B cell (primary cell): Measurements from ENCODE around the gene DLG2. TPM values are rescaled to one million over a fixed set of nuclear protein-coding genes. Genes with fewer than 3 reads are reported as not detected.

ENCODE experiments used
- ATAC-seq: fragments of 200-7000 bp; cut with Tn5 transposase; one replicate; pipeline ENCODE4 v1.10.0; 2021; ENCODE audit warnings: low read depth, mild to moderate bottlenecking, moderate number of reproducible peaks, moderate library complexity
- CTCF ChIA-PET: fragments of 350-600 bp; sonication (Branson Sonifier 250); formaldehyde crosslinking; loops from one replicate; lab custom pipeline; 2021; ENCODE audit warnings: antibody characterized with exemption, inconsistent platforms; lab: Charles Lee
- POLR2A ChIA-PET: fragments of 350-600 bp; sonication (Branson Sonifier 250); formaldehyde crosslinking; loops from one replicate; lab custom pipeline; 2021; ENCODE audit warnings: antibody characterized with exemption; lab: Charles Lee
- DNase-seq: peaks from one replicate; pipeline ENCODE4 v3.0.0; 2013
- H2AFZ ChIP-seq: 2 replicates; pipeline ENCODE4 v1.6.1; 2012; ENCODE audit warnings: mild to moderate bottlenecking, low read depth, low read length; ENCODE audit not compliant: insufficient read depth, poor library complexity, severe bottlenecking
- H3K27ac ChIP-seq, 2 donors: 1 replicate in 1 of 2; 2 replicates in 1 of 2; pipeline ENCODE4 v1.5.1; 2012 to 2013; ENCODE audit warnings: low read length in 2 of 2, mild to moderate bottlenecking in 2 of 2, moderate library complexity in 1 of 2
- H3K27me3 ChIP-seq, 4 experiments: fragments of 200-600 bp in 1 of 4; sonication (generic) in 1 of 4; replicated peaks in 1 of 4; 1 replicate in 2 of 4; 2 replicates in 2 of 4; pipeline versions ENCODE4 v1.6.1 to v1.7.0; 2013 to 2016; ENCODE audit warnings: low read length in 3 of 4, mild to moderate bottlenecking in 2 of 4, mixed read lengths in 1 of 4, moderate library complexity in 1 of 4; ENCODE audit not compliant: insufficient read depth in 4 of 4, control insufficient read depth in 3 of 4; ENCODE audit errors: control extremely low read depth in 1 of 4
- H3K36me3 ChIP-seq, 2 experiments: replicated peaks in 1 of 2; 1 replicate in 1 of 2; 2 replicates in 1 of 2; pipeline versions ENCODE4 v1.6.1 to v1.7.1; 2013; ENCODE audit warnings: low read length in 1 of 2; ENCODE audit not compliant: insufficient read depth in 2 of 2, control insufficient read depth in 1 of 2; ENCODE audit errors: control extremely low read depth in 1 of 2, extremely low read depth in 1 of 2
- H3K4me1 ChIP-seq, 2 donors: fragments of 200-600 bp in 1 of 2; sonication (generic) in 1 of 2; 1 replicate in 1 of 2; 2 replicates in 1 of 2; pipeline versions ENCODE4 v1.5.1 to v1.6.1; 2013 to 2017; ENCODE audit warnings: low read length in 2 of 2; ENCODE audit not compliant: control insufficient read depth in 2 of 2, insufficient read depth in 2 of 2
- H3K4me2 ChIP-seq: replicated peaks from 2 replicates; pipeline ENCODE3; 2012; ENCODE audit warnings: mild to moderate bottlenecking, low read depth, low read length; ENCODE audit not compliant: poor library complexity, severe bottlenecking
- H3K4me3 ChIP-seq, 5 experiments: fragments of 200-600 bp in 1 of 5; sonication (generic) in 1 of 5; 1 replicate in 3 of 5; 2 replicates in 2 of 5; pipeline versions ENCODE4 v1.5.1 to v1.7.0; 2011 to 2016; ENCODE audit warnings: low read length in 4 of 5, mild to moderate bottlenecking in 4 of 5, low read depth in 2 of 5, control low read depth in 1 of 5, moderate library complexity in 1 of 5; ENCODE audit not compliant: insufficient read depth in 1 of 5; ENCODE audit errors: control extremely low read depth in 1 of 5, extremely low read depth in 1 of 5
- H3K79me2 ChIP-seq: fragments of 200-600 bp; sonication (generic); one replicate; pipeline ENCODE4 v1.6.0; 2016; ENCODE audit warnings: low read length; ENCODE audit not compliant: control insufficient read depth, insufficient read depth
- H3K9ac ChIP-seq: fragments of 200-600 bp; sonication (generic); 2 replicates; pipeline ENCODE4 v1.6.1; 2017; ENCODE audit warnings: mild to moderate bottlenecking, low read length, moderate library complexity
- H3K9me3 ChIP-seq, 3 donors: one replicate each; pipeline versions ENCODE4 v1.6.1 to v1.7.1; 2013; ENCODE audit warnings: low read length in 2 of 3; ENCODE audit not compliant: control insufficient read depth in 2 of 3, insufficient read depth in 1 of 3; ENCODE audit errors: control extremely low read depth in 1 of 3
- H4K20me1 ChIP-seq: 2 replicates; pipeline ENCODE4 v1.6.0; 2012; ENCODE audit warnings: mild to moderate bottlenecking, low read length; ENCODE audit not compliant: insufficient read depth, control insufficient read depth, poor library complexity, severe bottlenecking
- H3K27ac Mint-ChIP-seq: one replicate; pipeline ENCODE4 v1.8.0; 2021; ENCODE audit warnings: mixed read lengths
- H3K27me3 Mint-ChIP-seq: one replicate; pipeline ENCODE4 v1.8.0; 2021; ENCODE audit warnings: mixed read lengths
- H3K4me1 Mint-ChIP-seq: one replicate; pipeline ENCODE4 v1.8.0; 2021; ENCODE audit warnings: mixed read lengths
- H3K4me3 Mint-ChIP-seq: one replicate; pipeline ENCODE4 v1.8.0; 2021; ENCODE audit warnings: mixed read lengths
- H3K9me3 Mint-ChIP-seq: one replicate; pipeline ENCODE4 v1.8.0; 2022; ENCODE audit warnings: mixed read lengths; ENCODE audit not compliant: insufficient read depth
- CTCF ChIP-seq: fragments of 200-600 bp; IDR thresholded peaks from one replicate; pipeline ENCODE4 v1.8.0; 2022; ENCODE audit warnings: antibody characterized with exemption, mild to moderate bottlenecking
- EZH2 ChIP-seq: IDR thresholded peaks from 2 replicates; pipeline ENCODE4 v1.6.1; 2012; ENCODE audit warnings: borderline replicate concordance, low read depth, mild to moderate bottlenecking, moderate library complexity, low read length; ENCODE audit not compliant: insufficient read depth, poor library complexity, severe bottlenecking
- WGBS: methylation state at CpG from one replicate; pipeline ENCODE4 v1.1.5; 2013; ENCODE audit warnings: missing lambda C conversion rate; ENCODE audit not compliant: insufficient coverage; 5-methylcytosine and 5-hydroxymethylcytosine counted together
- intact Hi-C: fragments of 100-400 bp; cut with micrococcal nuclease; formaldehyde crosslinking; loops from one replicate; pipeline ENCODE4 v1.10.0; 2022
- polyA plus RNA-seq: library from polyadenylated mRNA; depleted of rRNA; stranded (reverse); fragments of >200 nt; gene quantifications from 2 replicates; pipeline ENCODE4 v1.2.3, GENCODE V29; 2012
- total RNA-seq, 2 donors: library from RNA; stranded (reverse); fragments of 120-200 nt in 1 of 2; gene quantifications; 1 replicate in 1 of 2; 2 replicates in 1 of 2; pipeline versions ENCODE4 v1.2.3 to v1.2.4, GENCODE V29; 2013 to 2022

The DLG2 gene
- total and polyA plus RNA-seq, 2 donors (not counting 1 experiment from before 2014, with no cell fraction given) = 0.54 to 5.4 TPM

DNA sequence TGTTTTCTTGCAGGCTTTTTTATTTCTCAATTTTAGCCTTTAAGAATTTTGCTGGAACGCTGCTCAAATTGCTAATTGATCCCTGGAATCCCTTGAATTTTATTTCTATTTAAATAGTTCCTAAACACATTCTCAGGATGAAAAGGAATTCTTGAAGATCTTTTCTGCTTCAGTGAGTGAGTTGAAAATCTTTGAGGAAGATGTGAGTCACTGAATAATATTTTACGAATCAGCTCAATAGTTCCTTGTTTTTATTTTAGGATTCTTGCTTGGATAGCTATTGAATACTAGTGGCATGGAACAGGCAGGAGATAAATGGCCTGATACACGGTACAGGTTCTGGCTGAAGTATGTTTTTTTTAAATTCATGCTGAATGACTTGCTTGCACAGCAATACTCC, 2146.3 kb downstream of the DLG2 start:
- H3K9me3 Mint-ChIP-seq = no peaks in the 10 kb centered on the region
- DNase-seq = no peak
- Histone ChIP-seq H3K4me2 (no peak overlapping the region), H4K20me1 (no peaks in the 10 kb centered on the region), H3K36me3 (no peaks in the 10 kb centered on the region), H3K9ac (no peak overlapping the region), H3K9me3 (peaks cover 0 to 2% (median 0%) of the 10 kb centered on the region in 3 donors), H3K4me3 (no peak overlapping the region), H3K4me1 (no peaks in the 10 kb centered on the region), H3K27ac (no peak overlapping the region), H3K79me2 (no peaks in the 10 kb centered on the region), H3K27me3 (peaks cover 0 to 5% (median 1%) of the 10 kb centered on the region in 4 experiments), H2AFZ (no peak overlapping the region)
- intact Hi-C loops = no loop called here
- H3K27me3 Mint-ChIP-seq = peaks cover 17% of the 10 kb centered on the region
- H3K4me3 Mint-ChIP-seq = no peak overlapping the region
- CTCF ChIA-PET = no interaction called here
- POLR2A ChIA-PET = no interaction called here
- no peak for TF ChIP-seq CTCF
- no peak for TF ChIP-seq EZH2
- ATAC-seq = no peak
- 83% methylated on average over 1 of the region's 3 CpGs for WGBS
- no peak overlapping the region for H3K27ac Mint-ChIP-seq
- no peaks in the 10 kb centered on the region for H3K4me1 Mint-ChIP-seq

- intact Hi-C loops = no loop called here
- no peak overlapping the region for H3K9ac ChIP-seq
- no peaks in the 10 kb centered on the region for H3K36me3 ChIP-seq
- DNase-seq (no peak), ATAC-seq (no peak)
- CTCF ChIA-PET = no interaction called here
- Mint-ChIP-seq H3K27me3 (peaks cover 17% of the 10 kb centered on the region), H3K4me3 (no peak overlapping the region), H3K4me1 (no peaks in the 10 kb centered on the region), H3K9me3 (no peaks in the 10 kb centered on the region), H3K27ac (no peak overlapping the region)
- H2AFZ ChIP-seq = no peak overlapping the region
- POLR2A ChIA-PET = no interaction called here
- peaks cover 0 to 5% (median 1%) of the 10 kb centered on the region in 4 experiments for H3K27me3 ChIP-seq
- no peak for TF ChIP-seq CTCF
- TF ChIP-seq EZH2 = no peak
- peaks cover 0 to 2% (median 0%) of the 10 kb centered on the region in 3 donors for H3K9me3 ChIP-seq
- no peak overlapping the region for H3K4me2 ChIP-seq
- no peaks in the 10 kb centered on the region for H3K79me2 ChIP-seq
- H3K4me3 ChIP-seq = no peak overlapping the region
- H3K4me1 ChIP-seq = no peaks in the 10 kb centered on the region
- no peak overlapping the region for H3K27ac ChIP-seq
- H4K20me1 ChIP-seq = no peaks in the 10 kb centered on the region
- WGBS = 99% methylated on average over 4 of the region's 8 CpGs
Observed at GRCh38 chr11:83480251-83480650, 2146.9 kb downstream of the DLG2 start.
